T47D (cell line): ENCODE results near the gene LASP1NB.

Experiments used
- DNase-seq, 2 experiments: peaks; one replicate each; pipeline versions ENCODE4 v3.0.0 to v3.0.0-alpha.2; 2011 to 2012; ENCODE audit warnings: low read depth in 1 of 2, low spot score in 1 of 2
- JUND ChIP-seq: IDR thresholded peaks from 2 replicates; pipeline ENCODE4 v1.6.1; 2012; ENCODE audit warnings: low read depth
- in situ Hi-C: cut with HindIII; loops from 2 replicates; pipeline ENCODE4 v1.10.0; 2016; ENCODE audit warnings: low sequenced_read_pairs, low pct_unique_long_range_greater_than_20kb

LASP1NB gene

DNA sequence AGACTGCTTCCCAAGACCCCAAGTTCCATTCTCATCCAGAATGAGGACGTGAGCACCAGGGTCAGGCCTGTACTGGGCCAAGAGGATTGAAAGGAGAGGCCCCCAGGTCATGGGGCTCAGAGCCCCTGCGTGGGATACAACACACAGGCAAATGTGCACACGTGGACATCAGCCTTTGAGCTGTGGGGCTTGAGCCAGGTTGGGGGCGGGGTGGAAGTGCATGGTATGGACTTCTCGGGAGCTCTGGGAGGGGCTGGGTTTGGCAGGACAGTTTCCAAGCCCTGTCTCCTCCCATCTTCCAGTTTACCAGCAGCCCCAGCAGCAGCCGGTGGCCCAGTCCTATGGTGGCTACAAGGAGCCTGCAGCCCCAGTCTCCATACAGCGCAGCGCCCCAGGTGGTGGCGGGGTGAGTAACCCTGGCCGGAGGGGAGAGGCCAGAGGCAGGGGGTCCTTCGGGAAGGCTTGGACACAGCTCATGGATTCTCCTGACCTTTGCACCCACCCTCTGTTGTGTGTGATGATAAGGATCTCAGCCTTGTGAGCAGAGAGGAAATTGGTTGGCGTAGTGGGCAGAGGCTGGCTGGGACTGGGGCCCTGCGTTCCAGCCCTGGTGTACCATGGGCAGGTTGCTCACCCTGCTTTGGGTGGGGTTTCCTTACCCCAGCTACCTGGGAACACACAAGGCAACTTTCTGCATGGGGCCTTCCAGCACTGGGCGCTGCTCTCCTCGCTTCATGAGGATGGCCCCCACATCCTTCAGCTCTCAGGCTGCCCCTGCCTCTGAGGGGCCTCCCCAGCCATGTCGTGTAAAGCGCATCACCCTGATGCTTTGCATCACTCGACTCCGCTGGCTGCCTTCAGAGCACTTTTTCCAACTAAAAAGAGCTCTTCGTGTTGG is 10.4 kb upstream of the LASP1NB start:
- no peak for TF ChIP-seq JUND
- in situ Hi-C loops = no loop called here
- DNase-seq = no peak

DNA sequence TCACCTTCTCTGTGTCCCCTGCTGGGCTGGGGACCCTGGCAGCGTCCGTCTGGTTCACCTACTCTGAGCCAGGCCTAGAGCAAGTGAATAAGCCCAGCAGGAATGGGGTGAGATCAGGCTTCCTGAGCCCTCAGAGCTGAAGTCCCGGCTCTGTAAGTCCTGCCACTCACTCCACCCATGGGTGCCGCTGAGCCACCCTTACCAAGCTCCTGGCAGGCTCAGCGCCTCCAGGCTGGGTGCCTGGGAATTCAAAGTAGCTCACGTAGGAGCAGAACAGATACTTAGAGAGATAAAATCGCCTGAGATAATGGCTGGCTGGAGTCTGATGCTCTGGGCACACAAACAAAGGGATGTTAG is 9.8 kb upstream of the LASP1NB start:
- peak in 1 of 2 experiments; percentile 32 for DNase-seq
- no peak for TF ChIP-seq JUND
- in situ Hi-C loops = no loop called here

DNA sequence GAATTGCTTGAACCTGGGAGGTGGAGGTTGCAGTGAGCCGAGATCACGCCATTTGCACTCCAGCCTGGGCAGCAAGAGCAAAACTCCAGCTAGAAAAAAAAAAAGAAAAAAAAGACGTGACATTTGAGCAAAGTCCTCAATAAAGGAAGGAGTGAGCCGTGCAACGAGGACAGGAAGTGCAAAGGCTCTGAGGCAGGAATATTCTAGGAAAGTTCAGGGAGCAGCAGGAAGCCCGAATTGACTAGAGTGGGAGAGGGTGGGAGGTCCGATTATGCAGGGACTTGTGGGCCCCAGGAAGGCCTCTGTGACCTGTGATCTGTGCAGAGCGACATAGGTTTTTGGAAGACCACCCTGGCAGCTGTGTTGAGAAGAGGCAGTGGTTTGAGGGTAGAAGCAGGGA is 8.6 kb upstream of the LASP1NB start:
- in situ Hi-C loops = no loop called here
- no peak for DNase-seq
- no peak for TF ChIP-seq JUND

DNA sequence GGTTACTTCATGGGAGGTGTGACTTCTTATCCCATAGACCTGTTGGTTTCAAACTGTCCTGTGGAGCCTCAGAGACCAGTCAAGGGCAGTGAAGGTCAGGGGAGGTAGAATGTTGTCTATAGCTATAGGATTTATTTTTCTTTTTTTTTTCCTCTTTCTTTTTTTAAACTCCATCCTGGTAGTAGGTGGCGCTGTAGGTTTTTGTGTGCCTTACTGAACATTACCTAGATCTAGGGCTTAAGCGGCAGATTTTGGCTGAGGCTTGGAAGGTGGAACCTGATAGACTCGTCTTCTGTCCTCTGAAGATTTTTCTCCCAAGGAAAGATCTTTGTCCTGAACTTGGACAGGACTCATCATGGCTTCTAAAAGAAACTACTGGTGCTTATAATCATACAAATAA is 8.2 kb upstream of the LASP1NB start:
- in situ Hi-C loops = no loop called here
- peak in 1 of 2 experiments; percentile 48 for DNase-seq
- no peak for TF ChIP-seq JUND

DNA sequence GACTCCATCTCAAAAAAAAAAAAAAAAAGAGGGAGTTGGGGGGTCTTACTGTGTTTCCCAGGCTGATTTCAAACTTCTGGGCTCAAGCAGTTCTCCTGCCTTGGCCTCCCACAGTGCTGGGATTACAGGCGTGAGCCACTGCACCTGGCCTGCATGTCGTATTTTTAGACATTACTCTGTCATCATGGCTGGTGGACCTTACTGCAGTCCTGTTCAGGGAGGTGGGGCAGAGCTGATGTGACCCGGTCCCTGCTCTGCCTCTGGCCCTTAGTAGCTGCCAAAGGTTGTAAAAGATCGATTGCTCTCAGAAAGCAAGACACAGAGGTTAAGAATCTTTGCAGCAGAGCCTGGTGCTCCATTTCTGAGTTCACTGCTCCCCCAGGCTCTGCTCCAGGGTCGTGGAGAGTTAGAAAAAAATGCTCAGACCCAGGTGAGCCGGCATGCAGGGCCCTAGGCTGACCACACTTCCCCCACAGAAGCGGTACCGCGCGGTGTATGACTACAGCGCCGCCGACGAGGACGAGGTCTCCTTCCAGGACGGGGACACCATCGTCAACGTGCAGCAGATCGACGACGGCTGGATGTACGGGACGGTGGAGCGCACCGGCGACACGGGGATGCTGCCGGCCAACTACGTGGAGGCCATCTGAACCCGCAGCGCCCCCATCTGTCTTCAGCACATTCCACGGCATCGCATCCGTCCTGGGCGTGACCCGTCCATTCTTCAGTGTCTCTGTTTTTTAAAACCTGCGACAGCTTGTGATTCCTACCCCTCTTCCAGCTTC is 7.1 kb upstream of the LASP1NB start:
- no peak for TF ChIP-seq JUND
- in situ Hi-C loops = no loop called here
- no peak for DNase-seq

DNA sequence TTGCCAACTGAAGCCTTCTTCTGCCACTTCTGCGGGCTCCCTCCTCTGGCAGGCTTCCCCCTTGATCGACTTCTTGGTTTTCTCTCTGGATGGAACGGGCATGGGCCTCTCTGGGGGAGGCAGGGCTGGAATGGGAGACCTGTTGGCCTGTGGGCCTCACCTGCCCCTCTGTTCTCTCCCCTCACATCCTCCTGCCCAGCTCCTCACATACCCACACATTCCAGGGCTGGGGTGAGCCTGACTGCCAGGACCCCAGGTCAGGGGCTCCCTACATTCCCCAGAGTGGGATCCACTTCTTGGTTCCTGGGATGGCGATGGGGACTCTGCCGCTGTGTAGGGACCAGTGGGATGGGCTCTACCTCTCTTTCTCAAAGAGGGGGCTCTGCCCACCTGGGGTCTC is 6.5 kb upstream of the LASP1NB start:
- in situ Hi-C loops = no loop called here
- TF ChIP-seq JUND = no peak
- no peak for DNase-seq

DNA sequence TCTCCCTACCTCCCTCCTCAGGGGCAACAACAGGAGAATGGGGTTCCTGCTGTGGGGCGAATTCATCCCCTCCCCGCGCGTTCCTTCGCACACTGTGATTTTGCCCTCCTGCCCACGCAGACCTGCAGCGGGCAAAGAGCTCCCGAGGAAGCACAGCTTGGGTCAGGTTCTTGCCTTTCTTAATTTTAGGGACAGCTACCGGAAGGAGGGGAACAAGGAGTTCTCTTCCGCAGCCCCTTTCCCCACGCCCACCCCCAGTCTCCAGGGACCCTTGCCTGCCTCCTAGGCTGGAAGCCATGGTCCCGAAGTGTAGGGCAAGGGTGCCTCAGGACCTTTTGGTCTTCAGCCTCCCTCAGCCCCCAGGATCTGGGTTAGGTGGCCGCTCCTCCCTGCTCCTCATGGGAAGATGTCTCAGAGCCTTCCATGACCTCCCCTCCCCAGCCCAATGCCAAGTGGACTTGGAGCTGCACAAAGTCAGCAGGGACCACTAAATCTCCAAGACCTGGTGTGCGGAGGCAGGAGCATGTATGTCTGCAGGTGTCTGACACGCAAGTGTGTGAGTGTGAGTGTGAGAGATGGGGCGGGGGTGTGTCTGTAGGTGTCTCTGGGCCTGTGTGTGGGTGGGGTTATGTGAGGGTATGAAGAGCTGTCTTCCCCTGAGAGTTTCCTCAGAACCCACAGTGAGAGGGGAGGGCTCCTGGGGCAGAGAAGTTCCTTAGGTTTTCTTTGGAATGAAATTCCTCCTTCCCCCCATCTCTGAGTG is 5.9 kb upstream of the LASP1NB start:
- no peak for TF ChIP-seq JUND

DNA sequence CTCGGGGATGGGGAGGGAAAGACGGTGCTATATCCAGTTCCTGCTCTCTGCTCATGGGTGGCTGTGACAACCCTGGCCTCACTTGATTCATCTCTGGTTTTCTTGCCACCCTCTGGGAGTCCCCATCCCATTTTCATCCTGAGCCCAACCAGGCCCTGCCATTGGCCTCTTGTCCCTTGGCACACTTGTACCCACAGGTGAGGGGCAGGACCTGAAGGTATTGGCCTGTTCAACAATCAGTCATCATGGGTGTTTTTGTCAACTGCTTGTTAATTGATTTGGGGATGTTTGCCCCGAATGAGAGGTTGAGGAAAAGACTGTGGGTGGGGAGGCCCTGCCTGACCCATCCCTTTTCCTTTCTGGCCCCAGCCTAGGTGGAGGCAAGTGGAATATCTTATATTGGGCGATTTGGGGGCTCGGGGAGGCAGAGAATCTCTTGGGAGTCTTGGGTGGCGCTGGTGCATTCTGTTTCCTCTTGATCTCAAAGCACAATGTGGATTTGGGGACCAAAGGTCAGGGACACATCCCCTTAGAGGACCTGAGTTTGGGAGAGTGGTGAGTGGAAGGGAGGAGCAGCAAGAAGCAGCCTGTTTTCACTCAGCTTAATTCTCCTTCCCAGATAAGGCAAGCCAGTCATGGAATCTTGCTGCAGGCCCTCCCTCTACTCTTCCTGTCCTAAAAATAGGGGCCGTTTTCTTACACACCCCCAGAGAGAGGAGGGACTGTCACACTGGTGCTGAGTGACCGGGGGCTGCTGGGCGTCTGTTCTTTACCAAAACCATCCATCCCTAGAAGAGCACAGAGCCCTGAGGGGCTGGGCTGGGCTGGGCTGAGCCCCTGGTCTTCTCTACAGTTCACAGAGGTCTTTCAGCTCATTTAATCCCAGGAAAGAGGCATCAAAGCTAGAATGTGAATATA is 4.8 kb upstream of the LASP1NB start:
- TF ChIP-seq JUND = no peak
- no peak for DNase-seq
- in situ Hi-C loops = no loop called here

More for the DNA sequence above, 5.9 kb upstream of the LASP1NB start:
- in situ Hi-C loops = no loop called here
- DNase-seq = no peak

DNA sequence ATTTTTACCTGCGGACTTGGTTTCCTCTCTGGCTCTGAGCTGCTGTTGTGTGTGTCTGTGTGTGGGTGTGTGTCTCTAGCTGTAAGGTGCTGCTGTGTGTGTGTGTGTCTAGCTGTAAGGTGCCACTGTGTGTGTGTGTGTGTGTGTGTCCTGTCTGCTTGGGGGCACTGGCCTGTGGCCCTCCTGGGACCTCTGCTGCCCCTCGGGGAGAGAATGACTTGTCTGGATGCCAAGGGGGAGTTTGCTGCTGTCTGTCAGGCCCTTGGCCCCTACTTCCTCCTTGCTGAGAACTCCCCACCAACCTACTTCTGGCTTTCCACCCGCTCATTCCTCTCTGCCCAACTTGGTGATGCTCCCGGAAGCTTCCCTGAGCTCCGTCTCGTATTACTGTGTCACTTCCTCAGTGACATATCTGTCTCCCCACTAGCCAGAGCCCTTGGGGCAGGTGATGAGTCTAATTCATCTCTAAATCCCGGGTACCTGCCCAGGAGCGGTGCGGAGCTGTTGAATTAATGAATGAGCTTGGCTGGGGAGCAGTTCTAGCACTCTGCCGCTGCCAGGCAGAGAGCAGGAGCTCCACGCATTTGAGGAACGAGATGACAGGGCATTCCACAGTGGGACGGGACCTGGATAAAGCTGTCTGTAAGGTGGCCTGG is 3.5 kb upstream of the LASP1NB start:
- DNase-seq = no peak
- in situ Hi-C loops = no loop called here
- TF ChIP-seq JUND = no peak

DNA sequence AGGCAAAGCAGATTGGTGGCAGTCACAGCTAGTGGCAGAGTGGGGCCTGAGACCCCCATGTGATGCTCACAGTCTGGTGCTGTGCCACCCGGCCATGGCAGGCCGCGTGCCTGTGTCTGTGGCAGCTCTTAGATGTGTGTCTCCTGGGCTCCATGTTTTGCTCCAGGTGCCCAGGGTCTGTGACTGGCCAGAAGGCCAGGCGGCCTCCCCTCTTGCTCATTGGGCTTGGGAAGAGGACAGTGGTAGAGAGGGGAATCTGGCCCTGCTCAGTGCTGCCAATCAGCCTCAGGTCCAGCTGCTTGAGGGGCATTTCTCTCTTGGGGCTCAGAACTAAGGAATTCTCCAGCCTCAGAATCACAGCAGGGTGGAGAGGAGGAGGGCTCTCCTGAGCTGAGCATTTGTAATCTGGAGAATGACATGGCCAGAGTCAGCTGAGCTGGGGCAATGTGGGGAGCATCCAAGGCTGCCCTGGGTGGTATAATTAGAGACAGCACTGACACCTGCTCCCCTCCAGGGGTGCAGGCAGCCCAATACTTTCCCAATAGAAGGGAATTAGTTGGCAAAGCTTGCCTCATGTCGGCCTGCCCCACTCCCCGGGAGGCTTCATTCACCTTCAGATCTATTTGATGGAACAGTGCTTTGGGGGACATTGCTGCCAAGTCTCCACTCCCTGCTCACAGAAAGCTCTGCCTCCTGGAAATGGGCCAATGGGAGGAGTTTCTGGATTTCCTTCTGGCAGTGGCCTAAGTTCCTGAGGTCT is 2.7 kb upstream of the LASP1NB start:
- peak in 1 of 2 experiments; percentile 77 for DNase-seq
- in situ Hi-C loops = no loop called here
- no peak for TF ChIP-seq JUND
